Heart left ventricle (tissue), 16 donors: ENCODE data around the gene ANKRD40CL. TPM values are rescaled to one million over a fixed set of nuclear protein-coding genes. Genes with fewer than 3 reads are reported as not detected.
A peak's percentile ranks its signal among the peaks of the same experiment; 100 is the strongest.

ENCODE experiments used
- ATAC-seq, 4 donors: fragments of 200-7000 bp; cut with Tn5 transposase; one replicate each; pipeline ENCODE4 v1.9.1; 2020 to 2022; ENCODE audit warnings: moderate library complexity in 4 of 4, mild to moderate bottlenecking in 3 of 4, moderate number of reproducible peaks in 1 of 4
- DNase-seq, 5 donors: peaks; one replicate each; pipeline ENCODE4 v3.0.0-alpha.2; 2020
- H3K27ac ChIP-seq, 12 donors: fragments of 200-600 bp; sonication (generic) in 4 of 12; one replicate each; pipeline versions ENCODE4 v1.5.0 to v1.8.0; 2016 to 2022; ENCODE audit warnings: mild to moderate bottlenecking in 2 of 12
- H3K27me3 ChIP-seq, 9 donors: fragments of 200-600 bp; sonication (generic) in 2 of 9; one replicate each; pipeline versions ENCODE4 v1.5.1 to v1.8.0; 2016 to 2022; ENCODE audit warnings: mild to moderate bottlenecking in 3 of 9
- H3K36me3 ChIP-seq, 9 donors: fragments of 200-600 bp; sonication (generic) in 2 of 9; one replicate each; pipeline versions ENCODE4 v1.5.0 to v1.8.0; 2018 to 2022; ENCODE audit warnings: mild to moderate bottlenecking in 2 of 9
- H3K4me1 ChIP-seq, 12 donors: fragments of 200-600 bp; sonication (generic) in 4 of 12; one replicate each; pipeline versions ENCODE4 v1.5.0 to v1.8.0; 2016 to 2022; ENCODE audit warnings: mild to moderate bottlenecking in 3 of 12
- H3K4me3 ChIP-seq, 12 donors: fragments of 200-600 bp; sonication (generic) in 4 of 12; one replicate each; pipeline versions ENCODE4 v1.5.0 to v1.8.0; 2017 to 2022; ENCODE audit warnings: mild to moderate bottlenecking in 9 of 12, moderate library complexity in 4 of 12
- H3K9me3 ChIP-seq, 12 donors: fragments of 200-600 bp; sonication (generic) in 4 of 12; one replicate each; pipeline versions ENCODE4 v1.5.0 to v1.8.0; 2016 to 2022; ENCODE audit warnings: mild to moderate bottlenecking in 1 of 12
- POLR2A ChIP-seq, 2 donors: fragments of 450-650 bp; IDR thresholded peaks; one replicate each; pipeline ENCODE4 v1.6.1; 2017; ENCODE audit warnings: antibody characterized with exemption in 2 of 2, mild to moderate bottlenecking in 2 of 2, moderate library complexity in 2 of 2
- WGBS, 4 donors: extraction: QIAGEN DNeasy Blood & Tissue Kit in 2 of 4; methylation state at CpG; one replicate each; pipeline versions ENCODE4 v1.1.5 to v1.1.7; 2013 to 2018; 5-methylcytosine and 5-hydroxymethylcytosine counted together
- intact Hi-C, 10 donors: fragments of 100-400 bp; cut with DNase I; formaldehyde crosslinking; loops; one replicate each; pipeline versions ENCODE4 v1.11.1 to v1.14.2; 2022
- polyA plus RNA-seq, 2 donors: library from polyadenylated mRNA; stranded (reverse); fragments of 200-250 nt; gene quantifications; one replicate each; pipeline ENCODE4 v1.2.3, GENCODE V29; 2013
- total RNA-seq, 9 donors: library from RNA; depleted of rRNA in 2 of 9; stranded (reverse); fragments of >200 nt in 2 of 9; fragmentation: NEBNext Ultra II Directional in 3 of 9; extraction: Animal tissue kit (Norgen Biotek cat#: 25700) in 3 of 9; gene quantifications; one replicate each; pipeline versions ENCODE4 v1.1.0 to v1.2.4, GENCODE V29; 2016 to 2023
- TF ChIP-seq, protein P1 (sequence below), 12 donors: fragments of 200-600 bp; sonication (generic) in 4 of 12; IDR thresholded peaks; one replicate each; pipeline versions ENCODE4 v1.5.0 to v1.8.0; 2018 to 2022; ENCODE audit warnings: antibody characterized with exemption in 12 of 12, mild to moderate bottlenecking in 5 of 12
- donor health status: ischemic (EF 13 %, LVEDD 7.1; RV severe dilation, severe dysfunction).
- donor health status: healthy with polysubstance abuse.
- donor health status: DM: no; HTN: yes; CAD: no.
- donor health status: DM: no; HTN: no; CAD: no.
- donor health status: ischemic (EF 25% LVEDD 6.9; RV normal size, moderate dysfunction).
- donor health status: ischemic (EF 25% LVEDD 5.7; RV mildly dilated, moderate dysfunction).
- donor health status: healthy.
- donor health status: DM: yes; HTN: yes; CAD: no.
- donor health status: ischemic (EF 35%, LVEDD 5.7; RV mildly dilated, moderate dysfunction).
- donor health status: nonischemic (EF 11% LVEDD 7.7; RV severe dilation, severe dysfunction).
- donor health status: DM: yes; HTN: yes; CAD: no.
- donor health status: PGD.
- donor health status: ischemic (EF 29% LVEDD 5.4; RV normal size, mild dysfunction).
- donor health status: nonischemic (EF 23%, LVEDD 6.1; RV moderate dilation, normal function).

ANKRD40CL gene
- total and polyA plus RNA-seq, 11 donors = not detected

DNA sequence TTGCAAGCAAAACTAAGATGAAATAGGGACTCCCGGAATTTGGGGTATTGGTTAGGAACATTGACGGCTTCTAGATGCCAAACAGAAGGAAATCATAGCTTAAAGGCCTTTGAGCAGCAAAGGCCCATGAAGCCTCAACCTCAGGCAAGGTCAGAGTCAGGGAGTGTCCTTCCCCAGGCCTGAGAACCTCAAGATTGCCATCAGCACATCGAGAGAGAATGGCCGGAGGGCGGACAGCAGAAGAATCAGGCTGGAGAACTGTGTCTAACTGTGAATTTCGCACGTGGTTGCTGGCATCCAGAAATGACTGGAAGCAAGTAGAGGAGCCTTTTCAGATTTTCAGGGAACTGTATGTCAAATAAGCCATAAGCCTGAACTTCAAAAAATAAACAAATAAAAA is 24.8 kb upstream of the ANKRD40CL start:
- no peaks in the 10 kb centered on the region for H3K36me3 ChIP-seq
- H3K27ac ChIP-seq = no peak overlapping the region
- intact Hi-C loops = no loop called here
- DNase-seq (no peak), ATAC-seq (no peak)
- no peaks in the 10 kb centered on the region for H3K27me3 ChIP-seq
- peaks cover 0 to 11% (median under 1%) of the 10 kb centered on the region in 12 donors for H3K4me1 ChIP-seq
- no peaks in the 10 kb centered on the region for H3K9me3 ChIP-seq
- no peak for TF ChIP-seq POLR2A (IDR thresholded peaks at IDR 0.05)
- TF ChIP-seq, protein P1, sequence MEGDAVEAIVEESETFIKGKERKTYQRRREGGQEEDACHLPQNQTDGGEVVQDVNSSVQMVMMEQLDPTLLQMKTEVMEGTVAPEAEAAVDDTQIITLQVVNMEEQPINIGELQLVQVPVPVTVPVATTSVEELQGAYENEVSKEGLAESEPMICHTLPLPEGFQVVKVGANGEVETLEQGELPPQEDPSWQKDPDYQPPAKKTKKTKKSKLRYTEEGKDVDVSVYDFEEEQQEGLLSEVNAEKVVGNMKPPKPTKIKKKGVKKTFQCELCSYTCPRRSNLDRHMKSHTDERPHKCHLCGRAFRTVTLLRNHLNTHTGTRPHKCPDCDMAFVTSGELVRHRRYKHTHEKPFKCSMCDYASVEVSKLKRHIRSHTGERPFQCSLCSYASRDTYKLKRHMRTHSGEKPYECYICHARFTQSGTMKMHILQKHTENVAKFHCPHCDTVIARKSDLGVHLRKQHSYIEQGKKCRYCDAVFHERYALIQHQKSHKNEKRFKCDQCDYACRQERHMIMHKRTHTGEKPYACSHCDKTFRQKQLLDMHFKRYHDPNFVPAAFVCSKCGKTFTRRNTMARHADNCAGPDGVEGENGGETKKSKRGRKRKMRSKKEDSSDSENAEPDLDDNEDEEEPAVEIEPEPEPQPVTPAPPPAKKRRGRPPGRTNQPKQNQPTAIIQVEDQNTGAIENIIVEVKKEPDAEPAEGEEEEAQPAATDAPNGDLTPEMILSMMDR (IDR thresholded peaks at IDR 0.05) = no peak
- no peak overlapping the region for H3K4me3 ChIP-seq
- WGBS, 4 donors = 87 to 96% (median 94%) methylated on average over 7 of the region's 7 CpGs

DNA sequence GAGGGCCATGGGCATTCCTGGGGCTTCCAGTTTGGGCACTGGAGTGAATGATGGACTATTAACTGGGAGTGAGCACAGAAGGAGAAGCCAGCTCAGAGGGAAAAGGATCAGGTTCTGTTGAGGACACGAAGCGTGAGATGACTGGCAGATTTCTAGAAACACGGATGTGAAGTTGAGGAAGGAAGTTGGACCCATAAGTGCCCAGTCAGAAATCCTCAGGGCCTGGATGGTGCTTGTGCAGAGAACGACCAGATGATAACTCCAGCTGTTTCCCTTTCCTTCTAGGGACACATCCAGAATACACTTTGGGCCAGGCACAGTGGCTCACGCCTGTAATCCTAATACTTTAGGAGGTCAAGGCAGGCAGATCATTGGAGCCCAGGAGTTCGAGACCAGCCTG is 23.3 kb upstream of the ANKRD40CL start:
- Histone ChIP-seq H3K27me3 (no peaks in the 10 kb centered on the region), H3K4me3 (no peak overlapping the region), H3K36me3 (no peaks in the 10 kb centered on the region), H3K4me1 (peaks cover 0 to 12% (median 4%) of the 10 kb centered on the region in 12 donors), H3K27ac (no peak overlapping the region), H3K9me3 (no peaks in the 10 kb centered on the region)
- TF ChIP-seq, protein P1 (IDR thresholded peaks at IDR 0.05) = no peak
- no peak for TF ChIP-seq POLR2A (IDR thresholded peaks at IDR 0.05)
- WGBS, 4 donors = 55 to 68% (median 62%) methylated on average over 6 of the region's 6 CpGs
- intact Hi-C loops = no loop called here
- ATAC-seq = peak in 1 of 4 donors; percentile 20
- DNase-seq = no peak

DNA sequence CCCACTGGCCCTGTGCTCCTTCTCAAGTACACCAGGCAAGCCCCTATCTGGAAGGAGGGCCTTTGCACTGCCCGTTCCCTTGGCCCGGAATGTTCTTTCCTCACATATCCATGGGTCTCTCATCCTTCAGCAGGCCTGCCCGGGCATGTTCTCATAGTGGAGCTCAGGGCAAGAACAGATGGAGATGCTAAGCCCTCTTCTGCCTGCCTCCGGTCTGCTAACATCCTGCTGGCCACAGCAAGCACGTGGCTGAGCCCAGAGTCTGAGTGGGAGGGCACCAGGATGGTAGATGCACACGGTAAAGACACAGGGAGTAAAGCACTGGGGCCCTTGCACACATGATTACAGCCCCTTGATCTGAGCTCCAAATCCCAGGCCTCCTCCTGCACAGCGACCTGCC is 19.8 kb upstream of the ANKRD40CL start:
- Histone ChIP-seq H3K4me1 (peaks cover 0 to 16% (median 6%) of the 10 kb centered on the region in 12 donors), H3K4me3 (no peak overlapping the region), H3K27me3 (no peaks in the 10 kb centered on the region), H3K27ac (no peak overlapping the region), H3K36me3 (no peaks in the 10 kb centered on the region), H3K9me3 (no peaks in the 10 kb centered on the region)
- intact Hi-C loops = loop anchor here in 1 of 10 donors (5.0 kb wide), 1 partner anchor 170 kb away; no protein-coding TSS in a partner anchor
- ATAC-seq (no peak), DNase-seq (no peak)
- WGBS, 4 donors = 77 to 87% (median 83%) methylated on average over 5 to 7 of the region's 7 CpGs
- TF ChIP-seq, protein P1 (IDR thresholded peaks at IDR 0.05) = no peak
- TF ChIP-seq POLR2A (IDR thresholded peaks at IDR 0.05) = no peak

DNA sequence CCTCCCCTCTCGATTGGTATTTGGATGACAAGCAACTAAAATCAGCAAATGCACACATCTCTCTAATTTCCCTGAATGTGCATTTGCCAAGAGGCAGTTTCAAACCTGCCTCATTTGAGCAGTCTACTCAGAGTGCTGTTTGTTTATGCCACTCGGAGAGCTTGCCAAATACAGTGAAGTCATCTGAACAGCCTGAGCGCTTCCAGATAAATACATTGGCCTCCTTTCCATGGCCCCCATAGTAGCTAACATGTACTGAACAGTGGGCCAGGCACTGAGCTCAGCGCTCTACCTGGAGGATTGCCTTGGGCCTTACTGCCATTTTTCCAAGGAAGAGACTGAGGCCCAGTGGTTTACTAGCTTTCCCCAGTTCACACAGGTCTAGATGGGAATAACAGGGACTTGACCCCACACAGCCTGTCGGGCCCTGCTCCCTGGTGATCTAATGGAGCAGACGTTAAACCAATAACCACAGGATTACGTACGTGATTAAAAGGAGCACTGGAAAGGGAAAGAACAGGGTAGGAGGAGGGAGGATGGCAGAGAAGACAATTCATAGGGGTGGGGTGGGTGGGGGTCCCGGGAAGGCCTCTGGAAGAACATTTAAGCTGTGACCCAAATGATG is 18.7 kb upstream of the ANKRD40CL start:
- no peaks in the 10 kb centered on the region for H3K36me3 ChIP-seq
- peaks cover 0 to 19% (median 6%) of the 10 kb centered on the region in 12 donors for H3K4me1 ChIP-seq
- ATAC-seq (peak; percentile 63 to 82 (median 72)), DNase-seq (no peak)
- no peak overlapping the region for H3K4me3 ChIP-seq
- H3K27me3 ChIP-seq = no peaks in the 10 kb centered on the region
- no peaks in the 10 kb centered on the region for H3K9me3 ChIP-seq
- H3K27ac ChIP-seq = peak overlapping the region in 5 of 12 donors; percentile 36 to 77 (median 69)
- 59 to 72% (median 66%) methylated on average over 9 of the region's 9 CpGs for WGBS, 4 donors
- intact Hi-C loops = loop anchor here in 3 of 10 donors (2.0 to 5.0 kb wide), 4 partner anchors 55 to 171 kb away; no protein-coding TSS in a partner anchor
- no peak for TF ChIP-seq POLR2A (IDR thresholded peaks at IDR 0.05)
